Esophagus mucosa (tissue), 1 donor: ENCODE data around the gene P2RY2. TPM values are rescaled to one million over a fixed set of nuclear protein-coding genes. Genes with fewer than 3 reads are reported as not detected.

ENCODE experiments used
- total RNA-seq: library from RNA; stranded (reverse); gene quantifications from one replicate; pipeline ENCODE4 v1.2.4, GENCODE V29; 2023
- donor health status: DM: yes; HTN: yes; CAD: no.

P2RY2 gene
- total RNA-seq, 1 donor from 2014 or later = 44.3 TPM

Other genes starting within 250 kb of the P2RY2 start
- 7.3 TPM for gene FCHSD2, start 76.0 kb upstream of the P2RY2 start, total RNA-seq
- gene P2RY6, start 54.1 kb downstream of the P2RY2 start, total RNA-seq = 1.0 TPM
- 5.4 TPM for gene ARHGEF17, start 90.0 kb downstream of the P2RY2 start, total RNA-seq
- 3.9 TPM for gene RELT, start 158.1 kb downstream of the P2RY2 start, total RNA-seq